Transverse colon (tissue), 4 donors: ENCODE measurements around the gene PLEKHA7. TPM values are rescaled to one million over a fixed set of nuclear protein-coding genes. Genes with fewer than 3 reads are reported as not detected.
A peak's percentile ranks its signal among the peaks of the same experiment; 100 is the strongest.

Source experiments
- DNase-seq: peaks from one replicate; pipeline ENCODE4 v3.0.0-alpha.2; 2019
- H3K27ac ChIP-seq, 4 donors: fragments of 200-600 bp; sonication (generic); 2 replicates each; pipeline ENCODE4 v1.5.1; 2016 to 2018; ENCODE audit warnings: inconsistent platforms in 4 of 4
- H3K27me3 ChIP-seq: fragments of 200-600 bp; sonication (generic); 2 replicates; pipeline ENCODE4 v1.5.1; 2017; ENCODE audit warnings: inconsistent platforms
- H3K36me3 ChIP-seq, 4 donors: fragments of 200-600 bp; sonication (generic); 2 replicates each; pipeline ENCODE4 v1.5.1; 2017 to 2019; ENCODE audit warnings: inconsistent platforms in 4 of 4
- H3K4me1 ChIP-seq, 4 donors: fragments of 200-600 bp; sonication (generic); 2 replicates each; pipeline ENCODE4 v1.5.1; 2017 to 2020; ENCODE audit warnings: inconsistent platforms in 4 of 4
- H3K4me3 ChIP-seq, 4 donors: fragments of 200-600 bp; sonication (generic); 1 replicate in 1 of 4; 2 replicates in 3 of 4; pipeline versions ENCODE4 v1.5.1 to v1.6.1; 2017 to 2019; ENCODE audit warnings: inconsistent platforms in 4 of 4
- H3K9me3 ChIP-seq, 2 donors: fragments of 200-600 bp; sonication (generic); 2 replicates each; pipeline ENCODE4 v1.5.1; 2017 to 2019; ENCODE audit warnings: inconsistent platforms in 2 of 2
- EP300 ChIP-seq: sonication (generic); formaldehyde crosslinking; IDR thresholded peaks from one replicate; pipeline ENCODE4 v1.6.1; 2017; ENCODE audit warnings: antibody characterized with exemption, low read depth
- POLR2A ChIP-seq: fragments of 450-650 bp; IDR thresholded peaks from one replicate; pipeline ENCODE4 v1.6.1; 2016; ENCODE audit warnings: antibody characterized with exemption, mild to moderate bottlenecking, moderate library complexity
- POLR2AphosphoS5 ChIP-seq, 3 donors: sonication (generic); formaldehyde crosslinking; IDR thresholded peaks; one replicate each; pipeline ENCODE4 v1.6.1; 2016; ENCODE audit warnings: antibody characterized with exemption in 3 of 3
- WGBS, 2 donors: methylation state at CpG; one replicate each; pipeline ENCODE4 v1.1.5; 2018; ENCODE audit warnings: low coverage in 1 of 2; 5-methylcytosine and 5-hydroxymethylcytosine counted together
- in situ Hi-C, 4 donors: fragments of 200-750 bp; cut with MboI; loops; one replicate each; pipeline versions ENCODE4 v1.15.0 to v1.15.1; 2017; ENCODE audit warnings: low sequenced_read_pairs in 3 of 4, low pct_ligation_motif_present in 1 of 4, low pct_unique_long_range_greater_than_20kb in 1 of 4
- intact Hi-C: fragments of 100-400 bp; cut with DNase I; formaldehyde crosslinking; loops from one replicate; pipeline ENCODE4 v1.15.1; 2023; ENCODE audit warnings: low total_unique reads
- total RNA-seq, 4 donors: library from RNA; depleted of rRNA; stranded (reverse); fragments of >200 nt; gene quantifications; one replicate each; pipeline ENCODE4 v1.1.0, GENCODE V29; 2016
- TF ChIP-seq, protein P1 (sequence below), 5 experiments: fragments of 200-600 bp in 3 of 5; fragments of 450-650 bp in 2 of 5; sonication (generic) in 3 of 5; IDR thresholded peaks; 1 replicate in 2 of 5; 2 replicates in 3 of 5; pipeline ENCODE4 v1.5.1; 2016 to 2017; ENCODE audit warnings: antibody characterized with exemption in 5 of 5, inconsistent platforms in 3 of 5, mild to moderate bottlenecking in 2 of 5, moderate library complexity in 1 of 5

PLEKHA7 gene
- total RNA-seq, 4 donors from 2014 or later: 109 to 243 (median 114) TPM

GRCh38 chr11:16933291-16933690, 80.9 kb downstream of the PLEKHA7 start:
- Histone ChIP-seq H3K9me3 (no peaks in the 10 kb centered on the region), H3K27me3 (peaks cover 3% of the 10 kb centered on the region), H3K4me1 (peaks cover 0 to 7% (median 0%) of the 10 kb centered on the region in 4 donors), H3K4me3 (no peak overlapping the region), H3K27ac (no peak overlapping the region), H3K36me3 (no peaks in the 10 kb centered on the region)
- TF ChIP-seq EP300 (no peak), POLR2A (no peak), POLR2AphosphoS5 (IDR thresholded peaks at IDR 0.05) (no peak)
- TF ChIP-seq, protein P1, sequence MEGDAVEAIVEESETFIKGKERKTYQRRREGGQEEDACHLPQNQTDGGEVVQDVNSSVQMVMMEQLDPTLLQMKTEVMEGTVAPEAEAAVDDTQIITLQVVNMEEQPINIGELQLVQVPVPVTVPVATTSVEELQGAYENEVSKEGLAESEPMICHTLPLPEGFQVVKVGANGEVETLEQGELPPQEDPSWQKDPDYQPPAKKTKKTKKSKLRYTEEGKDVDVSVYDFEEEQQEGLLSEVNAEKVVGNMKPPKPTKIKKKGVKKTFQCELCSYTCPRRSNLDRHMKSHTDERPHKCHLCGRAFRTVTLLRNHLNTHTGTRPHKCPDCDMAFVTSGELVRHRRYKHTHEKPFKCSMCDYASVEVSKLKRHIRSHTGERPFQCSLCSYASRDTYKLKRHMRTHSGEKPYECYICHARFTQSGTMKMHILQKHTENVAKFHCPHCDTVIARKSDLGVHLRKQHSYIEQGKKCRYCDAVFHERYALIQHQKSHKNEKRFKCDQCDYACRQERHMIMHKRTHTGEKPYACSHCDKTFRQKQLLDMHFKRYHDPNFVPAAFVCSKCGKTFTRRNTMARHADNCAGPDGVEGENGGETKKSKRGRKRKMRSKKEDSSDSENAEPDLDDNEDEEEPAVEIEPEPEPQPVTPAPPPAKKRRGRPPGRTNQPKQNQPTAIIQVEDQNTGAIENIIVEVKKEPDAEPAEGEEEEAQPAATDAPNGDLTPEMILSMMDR (IDR thresholded peaks at IDR 0.05): no peak
- in situ Hi-C loops: loop anchor here in 1 of 4 donors (10.0 kb wide), 1 partner anchor 118 kb away; no protein-coding TSS in a partner anchor
- intact Hi-C loops: no loop called here
- WGBS, 2 donors: 11 to 42% methylated on average over 1 of the region's 1 CpG
- DNase-seq: no peak

- TF ChIP-seq, protein P1 (IDR thresholded peaks at IDR 0.05): no peak
- TF ChIP-seq POLR2AphosphoS5 (IDR thresholded peaks at IDR 0.05) (no peak), EP300 (no peak), POLR2A (no peak)
- intact Hi-C loops: no loop called here
- Histone ChIP-seq H3K4me3 (no peak overlapping the region), H3K27ac (no peak overlapping the region), H3K36me3 (no peaks in the 10 kb centered on the region), H3K27me3 (peaks cover 34% of the 10 kb centered on the region), H3K4me1 (peaks cover 4 to 29% (median 25%) of the 10 kb centered on the region in 4 donors), H3K9me3 (no peaks in the 10 kb centered on the region)
- in situ Hi-C loops: no loop called here
- no peak for DNase-seq
- WGBS, 2 donors: 94 to 96% methylated on average over 3 to 4 of the region's 4 CpGs
Measured at GRCh38 chr11:16928044-16928443, 86.2 kb downstream of the PLEKHA7 start.

DNA sequence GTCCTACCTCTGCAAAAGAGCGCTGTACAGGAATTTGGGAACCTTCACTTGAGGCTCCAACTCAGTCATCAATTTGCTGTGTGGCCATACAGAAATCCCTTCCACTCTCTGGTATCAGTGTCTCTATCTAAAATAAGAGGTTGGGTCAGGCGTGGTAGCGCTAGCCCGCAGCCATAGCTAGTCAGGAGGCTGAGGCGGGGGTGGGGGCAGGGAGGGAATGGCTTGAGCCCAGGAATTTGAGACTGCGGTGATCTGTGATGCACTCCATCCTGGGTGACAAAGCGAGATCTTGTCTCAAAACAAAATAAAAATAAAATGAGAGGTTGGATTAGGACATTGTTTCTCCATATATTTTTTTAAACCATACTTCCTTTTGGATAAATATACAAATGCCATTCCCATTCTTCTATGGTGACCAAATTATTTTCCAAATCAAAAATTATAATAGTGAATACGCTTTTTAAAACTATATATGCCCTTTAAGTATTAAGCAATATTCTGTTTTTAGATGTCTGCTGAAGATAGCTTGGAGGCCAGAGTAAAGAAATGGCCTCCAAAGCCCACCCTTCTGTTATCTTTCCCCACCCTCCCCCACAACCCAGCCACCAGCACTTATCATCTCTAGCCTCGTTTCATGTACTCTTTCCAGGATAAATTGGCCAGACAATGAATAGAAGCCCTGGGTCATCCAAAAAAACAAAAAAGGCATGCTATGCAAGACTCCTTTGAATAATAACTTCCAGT, 87.2 kb downstream of the PLEKHA7 start:
- Histone ChIP-seq H3K27ac (no peak overlapping the region), H3K4me3 (no peak overlapping the region), H3K27me3 (peaks cover 34% of the 10 kb centered on the region), H3K36me3 (no peaks in the 10 kb centered on the region), H3K4me1 (peaks cover 4 to 37% (median 33%) of the 10 kb centered on the region in 4 donors), H3K9me3 (no peaks in the 10 kb centered on the region)
- TF ChIP-seq POLR2AphosphoS5 (IDR thresholded peaks at IDR 0.05) (no peak), POLR2A (no peak), EP300 (no peak)
- TF ChIP-seq, protein P1 (IDR thresholded peaks at IDR 0.05): no peak
- in situ Hi-C loops: no loop called here
- WGBS, 2 donors: 82 to 83% methylated on average over 4 to 9 of the region's 9 CpGs
- DNase-seq: no peak
- intact Hi-C loops: no loop called here

- intact Hi-C loops: no loop called here
- in situ Hi-C loops: no loop called here
- Histone ChIP-seq H3K4me1 (peaks cover 4 to 48% (median 42%) of the 10 kb centered on the region in 4 donors), H3K4me3 (peak overlapping the region; percentile 31 to 58 (median 36)), H3K27ac (peak overlapping the region; percentile 84 to 89 (median 88)), H3K9me3 (no peaks in the 10 kb centered on the region), H3K27me3 (peaks cover 34% of the 10 kb centered on the region), H3K36me3 (no peaks in the 10 kb centered on the region)
- peak; percentile 55 for DNase-seq
- TF ChIP-seq, protein P1 (IDR thresholded peaks at IDR 0.05): no peak
- TF ChIP-seq POLR2AphosphoS5 (IDR thresholded peaks at IDR 0.05): peak; percentile 33 to 81 (median 58)
- no peak for TF ChIP-seq EP300
- TF ChIP-seq POLR2A: peak; percentile 53
- 0% methylated on average over 9 of the region's 52 CpGs; no CpG with 5 or more reads in 1 of the 2 donors for WGBS, 2 donors
Measured at GRCh38 chr11:16925561-16926065, 88.6 kb downstream of the PLEKHA7 start.
